ENCODE results near the gene COL4A5. TPM values are rescaled to one million over a fixed set of nuclear protein-coding genes. Genes with fewer than 3 reads are reported as not detected.

COL4A5 gene
- total RNA-seq, 1 experiment from 2014 or later: 51.3 TPM

GRCh38 chrX:108437349-108438109 lies 2.1 kb upstream of the COL4A5 start:
- H2BK20ac ChIP-seq (ENCODE audit: low read depth, low read length, poor library complexity, severe bottlenecking): no peak overlapping the region
- no CpG with 5 or more reads among the region's 20 CpGs for WGBS (ENCODE audit: extremely low coverage, insufficient read length, low lambda C conversion rate)
- peak overlapping the region; percentile 88 for H3K4me2 ChIP-seq (ENCODE audit: insufficient read depth, insufficient read length, low read length)
- Mint-ChIP-seq H3K9me3 (no peaks in the 10 kb centered on the region), H3K4me1 (peaks cover 37 to 47% of the 10 kb centered on the region in 2 experiments), H3K36me3 (ENCODE audit: insufficient read depth in 1 of 3, low read depth in 3 of 3) (peaks cover 0 to 4% (median 0%) of the 10 kb centered on the region in 3 experiments; a peak in 2 of 7 replicates), H3K27me3 (ENCODE audit: low read depth) (peaks cover 23% of the 10 kb centered on the region), H3K4me3 (peak overlapping the region; percentile 83 to 96), H3K27ac (peak overlapping the region in 1 of 3 experiments; percentile 91; a peak in 2 of 7 replicates)
- no peak overlapping the region for H2AK5ac ChIP-seq (ENCODE audit: insufficient read length, low read length)
- H4K91ac ChIP-seq (ENCODE audit: insufficient read length, low read depth, low read length): no peak overlapping the region
- H3K18ac ChIP-seq (ENCODE audit: insufficient read length, low read depth, low read length): no peak overlapping the region
- no peak overlapping the region for H4K8ac ChIP-seq (replicated peaks; ENCODE audit: insufficient read length, low read depth, low read length)
- peaks cover 5% of the 10 kb centered on the region; the same call in 1 of the 2 replicates for H3K27me3 ChIP-seq (ENCODE audit: insufficient read depth, low read length)
- no peak overlapping the region for H3T11ph ChIP-seq (ENCODE audit: low read length)
- H3K23me2 ChIP-seq (ENCODE audit: insufficient read length, low read depth, low read length, poor library complexity, severe bottlenecking): peaks cover 14% of the 10 kb centered on the region
- H3K9ac ChIP-seq (ENCODE audit: extremely low read depth, insufficient read length, low read length): peak overlapping the region; percentile 6
- no peak overlapping the region for H3K23ac ChIP-seq (ENCODE audit: insufficient read length, low read depth, low read length)
- no peak overlapping the region for H3K4ac ChIP-seq (ENCODE audit: low read depth, low read length)
- no peak overlapping the region for H3K27ac ChIP-seq (ENCODE audit: insufficient read length, low read depth, low read length)
- no peak overlapping the region for H4K5ac ChIP-seq (ENCODE audit: insufficient read length, low read depth, low read length)
- H3K4me1 ChIP-seq (ENCODE audit: insufficient read depth, low read length): peaks cover 3% of the 10 kb centered on the region; the same call in 1 of the 2 replicates
- no peak overlapping the region for H2BK12ac ChIP-seq (ENCODE audit: insufficient read length, low read depth, low read length)
- DNase-seq: no peak
- H3K56ac ChIP-seq (ENCODE audit: insufficient read length, low read depth, low read length): no peak overlapping the region
- no peak overlapping the region for H3K14ac ChIP-seq (ENCODE audit: insufficient read depth, low read length)
- TF ChIP-seq, protein P1, sequence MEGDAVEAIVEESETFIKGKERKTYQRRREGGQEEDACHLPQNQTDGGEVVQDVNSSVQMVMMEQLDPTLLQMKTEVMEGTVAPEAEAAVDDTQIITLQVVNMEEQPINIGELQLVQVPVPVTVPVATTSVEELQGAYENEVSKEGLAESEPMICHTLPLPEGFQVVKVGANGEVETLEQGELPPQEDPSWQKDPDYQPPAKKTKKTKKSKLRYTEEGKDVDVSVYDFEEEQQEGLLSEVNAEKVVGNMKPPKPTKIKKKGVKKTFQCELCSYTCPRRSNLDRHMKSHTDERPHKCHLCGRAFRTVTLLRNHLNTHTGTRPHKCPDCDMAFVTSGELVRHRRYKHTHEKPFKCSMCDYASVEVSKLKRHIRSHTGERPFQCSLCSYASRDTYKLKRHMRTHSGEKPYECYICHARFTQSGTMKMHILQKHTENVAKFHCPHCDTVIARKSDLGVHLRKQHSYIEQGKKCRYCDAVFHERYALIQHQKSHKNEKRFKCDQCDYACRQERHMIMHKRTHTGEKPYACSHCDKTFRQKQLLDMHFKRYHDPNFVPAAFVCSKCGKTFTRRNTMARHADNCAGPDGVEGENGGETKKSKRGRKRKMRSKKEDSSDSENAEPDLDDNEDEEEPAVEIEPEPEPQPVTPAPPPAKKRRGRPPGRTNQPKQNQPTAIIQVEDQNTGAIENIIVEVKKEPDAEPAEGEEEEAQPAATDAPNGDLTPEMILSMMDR (conservative IDR thresholded peaks at IDR 0.05): no peak
- H3K9me3 ChIP-seq (ENCODE audit: control insufficient read depth, low read depth, low read length): no peaks in the 10 kb centered on the region
- no peak overlapping the region for H2AFZ ChIP-seq (ENCODE audit: low read length)
- no peaks in the 10 kb centered on the region for H3K79me1 ChIP-seq (ENCODE audit: insufficient read depth, low read depth, low read length, poor library complexity, severe bottlenecking)
- H4K20me1 ChIP-seq (ENCODE audit: control insufficient read depth, insufficient read depth, insufficient read length): no peaks in the 10 kb centered on the region
- H2BK5ac ChIP-seq (ENCODE audit: insufficient read length, low read length): no peak overlapping the region
- no peaks in the 10 kb centered on the region for H3K79me2 ChIP-seq (ENCODE audit: insufficient read depth, low read length)
- H2BK15ac ChIP-seq (ENCODE audit: low read depth, low read length): no peak overlapping the region
- H2BK120ac ChIP-seq (ENCODE audit: low read depth, low read length, poor library complexity, severe bottlenecking): no peak overlapping the region

Data from H9 (cell line).